ENCODE results near the gene DCLK1.

DNA sequence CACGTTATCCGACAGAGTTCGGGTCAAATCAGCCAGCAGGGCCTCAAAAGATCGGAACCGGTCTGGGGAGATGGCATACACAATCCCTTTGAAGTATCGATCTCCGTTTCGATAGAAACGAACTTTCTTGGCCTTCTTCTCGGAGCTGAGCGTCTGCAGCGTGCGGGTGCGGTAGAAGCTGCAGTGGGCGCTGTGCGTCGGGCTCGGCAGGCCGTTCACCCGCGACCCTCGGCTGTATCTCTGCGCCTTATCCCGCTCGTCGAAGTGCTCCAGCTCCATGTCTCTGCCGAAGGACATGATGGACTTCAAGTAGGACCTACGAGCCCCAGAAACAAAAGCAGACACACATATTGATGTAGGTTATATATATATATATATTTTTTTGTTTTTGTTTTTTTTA is 5.3 kb downstream of the DCLK1 start:
- TF ChIP-seq, protein P1, sequence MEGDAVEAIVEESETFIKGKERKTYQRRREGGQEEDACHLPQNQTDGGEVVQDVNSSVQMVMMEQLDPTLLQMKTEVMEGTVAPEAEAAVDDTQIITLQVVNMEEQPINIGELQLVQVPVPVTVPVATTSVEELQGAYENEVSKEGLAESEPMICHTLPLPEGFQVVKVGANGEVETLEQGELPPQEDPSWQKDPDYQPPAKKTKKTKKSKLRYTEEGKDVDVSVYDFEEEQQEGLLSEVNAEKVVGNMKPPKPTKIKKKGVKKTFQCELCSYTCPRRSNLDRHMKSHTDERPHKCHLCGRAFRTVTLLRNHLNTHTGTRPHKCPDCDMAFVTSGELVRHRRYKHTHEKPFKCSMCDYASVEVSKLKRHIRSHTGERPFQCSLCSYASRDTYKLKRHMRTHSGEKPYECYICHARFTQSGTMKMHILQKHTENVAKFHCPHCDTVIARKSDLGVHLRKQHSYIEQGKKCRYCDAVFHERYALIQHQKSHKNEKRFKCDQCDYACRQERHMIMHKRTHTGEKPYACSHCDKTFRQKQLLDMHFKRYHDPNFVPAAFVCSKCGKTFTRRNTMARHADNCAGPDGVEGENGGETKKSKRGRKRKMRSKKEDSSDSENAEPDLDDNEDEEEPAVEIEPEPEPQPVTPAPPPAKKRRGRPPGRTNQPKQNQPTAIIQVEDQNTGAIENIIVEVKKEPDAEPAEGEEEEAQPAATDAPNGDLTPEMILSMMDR (IDR thresholded peaks at IDR 0.05 in 2 of 3, conservative IDR thresholded peaks at IDR 0.05 in 1 of 3; ENCODE audit: borderline replicate concordance in 1 of 3, insufficient read depth in 1 of 3, low read depth in 2 of 3, low read length in 2 of 3), result no peak
- TF ChIP-seq POLR2A (IDR thresholded peaks at IDR 0.05; ENCODE audit: borderline replicate concordance, extremely low read depth, insufficient read depth, insufficient read length) (no peak), FOSL1 (IDR thresholded peaks at IDR 0.05; ENCODE audit: low read depth) (no peak), EZH2phosphoT487 (IDR thresholded peaks at IDR 0.05; ENCODE audit: borderline replicate concordance) (no peak), YY1 (IDR thresholded peaks at IDR 0.05; ENCODE audit: extremely low read depth, insufficient replicate concordance, low read depth, low read length) (no peak), JUND (IDR thresholded peaks at IDR 0.05) (no peak), EZH2 (IDR thresholded peaks at IDR 0.05) (no peak), SIN3A (IDR thresholded peaks at IDR 0.05; ENCODE audit: low read depth) (no peak)
- TF ChIP-seq, protein P2, sequence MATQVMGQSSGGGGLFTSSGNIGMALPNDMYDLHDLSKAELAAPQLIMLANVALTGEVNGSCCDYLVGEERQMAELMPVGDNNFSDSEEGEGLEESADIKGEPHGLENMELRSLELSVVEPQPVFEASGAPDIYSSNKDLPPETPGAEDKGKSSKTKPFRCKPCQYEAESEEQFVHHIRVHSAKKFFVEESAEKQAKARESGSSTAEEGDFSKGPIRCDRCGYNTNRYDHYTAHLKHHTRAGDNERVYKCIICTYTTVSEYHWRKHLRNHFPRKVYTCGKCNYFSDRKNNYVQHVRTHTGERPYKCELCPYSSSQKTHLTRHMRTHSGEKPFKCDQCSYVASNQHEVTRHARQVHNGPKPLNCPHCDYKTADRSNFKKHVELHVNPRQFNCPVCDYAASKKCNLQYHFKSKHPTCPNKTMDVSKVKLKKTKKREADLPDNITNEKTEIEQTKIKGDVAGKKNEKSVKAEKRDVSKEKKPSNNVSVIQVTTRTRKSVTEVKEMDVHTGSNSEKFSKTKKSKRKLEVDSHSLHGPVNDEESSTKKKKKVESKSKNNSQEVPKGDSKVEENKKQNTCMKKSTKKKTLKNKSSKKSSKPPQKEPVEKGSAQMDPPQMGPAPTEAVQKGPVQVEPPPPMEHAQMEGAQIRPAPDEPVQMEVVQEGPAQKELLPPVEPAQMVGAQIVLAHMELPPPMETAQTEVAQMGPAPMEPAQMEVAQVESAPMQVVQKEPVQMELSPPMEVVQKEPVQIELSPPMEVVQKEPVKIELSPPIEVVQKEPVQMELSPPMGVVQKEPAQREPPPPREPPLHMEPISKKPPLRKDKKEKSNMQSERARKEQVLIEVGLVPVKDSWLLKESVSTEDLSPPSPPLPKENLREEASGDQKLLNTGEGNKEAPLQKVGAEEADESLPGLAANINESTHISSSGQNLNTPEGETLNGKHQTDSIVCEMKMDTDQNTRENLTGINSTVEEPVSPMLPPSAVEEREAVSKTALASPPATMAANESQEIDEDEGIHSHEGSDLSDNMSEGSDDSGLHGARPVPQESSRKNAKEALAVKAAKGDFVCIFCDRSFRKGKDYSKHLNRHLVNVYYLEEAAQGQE (IDR thresholded peaks at IDR 0.05; ENCODE audit: low read depth), result no peak
- TF ChIP-seq, protein P3, sequence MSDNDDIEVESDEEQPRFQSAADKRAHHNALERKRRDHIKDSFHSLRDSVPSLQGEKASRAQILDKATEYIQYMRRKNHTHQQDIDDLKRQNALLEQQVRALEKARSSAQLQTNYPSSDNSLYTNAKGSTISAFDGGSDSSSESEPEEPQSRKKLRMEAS (IDR thresholded peaks at IDR 0.05), result no peak
- TF ChIP-seq, protein P4, sequence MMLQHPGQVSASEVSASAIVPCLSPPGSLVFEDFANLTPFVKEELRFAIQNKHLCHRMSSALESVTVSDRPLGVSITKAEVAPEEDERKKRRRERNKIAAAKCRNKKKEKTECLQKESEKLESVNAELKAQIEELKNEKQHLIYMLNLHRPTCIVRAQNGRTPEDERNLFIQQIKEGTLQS (IDR thresholded peaks at IDR 0.05), result no peak
